Measurements from ENCODE around the gene P2RY14.

The P2RY14 gene

DNA sequence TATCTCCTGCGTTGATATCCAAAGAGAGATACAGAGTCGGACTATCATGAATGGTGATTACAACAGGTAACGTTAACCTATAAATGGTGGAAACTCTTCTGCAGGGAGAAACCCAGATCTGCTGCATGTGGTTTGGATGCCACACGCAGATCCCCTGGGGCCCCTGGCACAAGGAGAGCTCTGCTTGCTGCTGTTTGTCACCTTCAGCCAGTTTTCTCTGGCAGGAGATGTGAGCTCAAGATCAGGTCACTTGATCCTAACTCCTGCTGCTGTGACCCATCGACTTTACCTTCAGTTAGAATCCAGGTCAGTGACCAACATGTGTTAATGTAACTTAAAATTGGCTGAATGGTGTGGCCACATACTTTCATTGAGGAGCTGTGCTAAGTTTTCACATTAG, 51.5 kb downstream of the P2RY14 start:
- H3K9me3 ChIP-seq (ENCODE audit: control insufficient read depth, insufficient read depth, low read depth, low read length), result no peaks in the 10 kb centered on the region
- H3K27ac ChIP-seq (ENCODE audit: extremely low read depth, low read depth, low read length), result no peak overlapping the region
- CTCF ChIA-PET, result interaction anchor here (0.5 to 3.1 kb wide), 9 partner anchors 12 to 1891 kb away, joined by 3 to 32 read pairs (median 4); partner anchors contain the start of gene P2RY14
- no peak overlapping the region for H3K4me3 ChIP-seq (ENCODE audit: low read depth, low read length)
- no peaks in the 10 kb centered on the region for H3K4me1 ChIP-seq (ENCODE audit: control insufficient read depth, insufficient read depth, low read length)
- H3K36me3 ChIP-seq (ENCODE audit: control insufficient read depth in 2 of 2, insufficient read depth in 1 of 2, low read length in 2 of 2), result no peaks in the 10 kb centered on the region
- no peak for TF ChIP-seq ZEB2 (tag by site-specific recombination; IDR thresholded peaks at IDR 0.05)
- no peak for TF ChIP-seq ZNF785 (tag by site-specific recombination; IDR thresholded peaks at IDR 0.05)
- no peak for TF ChIP-seq ZNF174 (tag by site-specific recombination; IDR thresholded peaks at IDR 0.05)
- no peak for TF ChIP-seq ZNF23 (tag by site-specific recombination; IDR thresholded peaks at IDR 0.05; ENCODE audit: borderline replicate concordance)
- TF ChIP-seq, protein P1, sequence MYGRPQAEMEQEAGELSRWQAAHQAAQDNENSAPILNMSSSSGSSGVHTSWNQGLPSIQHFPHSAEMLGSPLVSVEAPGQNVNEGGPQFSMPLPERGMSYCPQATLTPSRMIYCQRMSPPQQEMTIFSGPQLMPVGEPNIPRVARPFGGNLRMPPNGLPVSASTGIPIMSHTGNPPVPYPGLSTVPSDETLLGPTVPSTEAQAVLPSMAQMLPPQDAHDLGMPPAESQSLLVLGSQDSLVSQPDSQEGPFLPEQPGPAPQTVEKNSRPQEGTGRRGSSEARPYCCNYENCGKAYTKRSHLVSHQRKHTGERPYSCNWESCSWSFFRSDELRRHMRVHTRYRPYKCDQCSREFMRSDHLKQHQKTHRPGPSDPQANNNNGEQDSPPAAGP (tag by site-specific recombination; IDR thresholded peaks at IDR 0.05), result no peak
- no peak for TF ChIP-seq RBAK (tag by site-specific recombination; IDR thresholded peaks at IDR 0.05)
- POLR2A ChIA-PET, result no interaction called here

DNA sequence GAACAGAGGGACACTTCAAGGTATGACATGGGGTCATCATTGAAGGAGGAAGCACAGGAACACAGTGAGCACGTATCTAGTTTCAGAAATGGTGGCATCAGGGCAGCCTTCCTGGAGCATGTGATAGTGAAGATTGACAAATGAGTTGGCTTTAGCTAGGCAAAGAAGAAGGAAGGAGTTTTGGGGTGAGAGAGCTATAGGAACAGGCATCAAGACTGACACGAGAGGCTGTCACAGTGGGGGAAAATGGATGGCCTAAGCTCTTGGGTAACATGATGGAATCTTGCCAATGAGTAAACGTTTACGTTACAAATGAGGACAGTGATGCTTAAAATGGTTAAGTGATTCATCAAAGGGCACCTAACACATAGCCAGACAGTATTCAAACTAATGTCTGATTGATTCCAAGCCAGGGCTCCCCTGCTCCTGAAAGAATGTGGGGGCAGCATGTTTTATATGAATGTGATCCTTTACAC, 52.2 kb downstream of the P2RY14 start:
- POLR2A ChIA-PET, result no interaction called here
- Histone ChIP-seq H3K4me1 (ENCODE audit: control insufficient read depth, insufficient read depth, low read length) (no peaks in the 10 kb centered on the region), H3K27ac (ENCODE audit: extremely low read depth, low read depth, low read length) (no peak overlapping the region), H3K4me3 (ENCODE audit: low read depth, low read length) (no peak overlapping the region), H3K9me3 (ENCODE audit: control insufficient read depth, insufficient read depth, low read depth, low read length) (no peaks in the 10 kb centered on the region), H3K36me3 (ENCODE audit: control insufficient read depth in 2 of 2, insufficient read depth in 1 of 2, low read length in 2 of 2) (no peaks in the 10 kb centered on the region)
- CTCF ChIA-PET, result interaction anchor here (0.5 to 3.1 kb wide), 5 partner anchors 10 to 612 kb away, joined by 3 to 17 read pairs (median 3); no protein-coding TSS in a partner anchor
- TF ChIP-seq SP7 (tag by site-specific recombination; IDR thresholded peaks at IDR 0.05) (0 out of 2 replicates have a peak, but pooled peaks have one; percentile 18), HOXC10 (CRISPR knock-in tag; IDR thresholded peaks at IDR 0.05) (no peak), ZNF629 (tag by site-specific recombination; IDR thresholded peaks at IDR 0.05) (0 out of 2 replicates have a peak, but pooled peaks have one; percentile 16)

DNA sequence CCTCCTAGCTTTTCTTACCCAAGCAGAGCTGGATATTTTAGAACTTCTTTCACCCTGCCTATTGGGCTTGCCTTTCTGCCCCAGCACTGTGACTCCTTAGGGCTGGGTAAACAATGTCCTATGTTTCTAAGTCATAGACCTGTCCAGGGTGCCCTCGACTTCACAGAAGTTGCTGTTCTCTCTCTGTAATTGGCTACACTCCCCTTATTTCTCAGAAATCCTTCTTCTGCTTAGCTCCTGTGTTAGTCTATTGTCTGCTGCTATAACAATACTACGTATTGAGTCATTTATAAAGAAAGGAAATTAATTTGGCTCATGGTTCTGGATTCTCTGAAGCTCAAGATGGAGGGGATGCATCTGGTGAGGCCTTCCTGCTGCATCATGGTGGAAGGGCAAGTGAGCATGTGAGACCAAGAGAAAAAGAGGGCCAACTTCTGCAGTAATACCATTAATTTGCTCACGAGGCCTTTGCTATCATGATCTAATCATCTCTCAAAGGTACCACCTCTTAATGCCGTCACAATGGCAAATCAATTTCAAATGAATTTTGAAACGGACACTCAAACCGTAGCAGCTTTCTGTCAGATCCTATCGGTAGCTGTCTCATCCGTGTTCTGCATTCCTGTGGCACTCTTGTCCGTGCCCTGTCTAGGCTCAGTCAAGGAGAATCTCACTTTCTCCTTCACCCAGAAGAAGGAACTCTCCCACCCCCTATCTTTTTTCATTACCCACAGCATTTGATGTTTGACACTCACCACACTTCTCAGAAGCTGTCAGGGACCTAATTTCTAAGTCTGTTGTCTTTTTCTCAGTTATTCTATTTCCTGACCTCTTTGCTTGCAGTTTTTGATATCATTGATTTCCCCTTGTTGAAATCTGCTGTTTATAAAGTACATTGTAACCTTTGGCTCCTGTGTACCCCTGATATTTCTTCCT, 53.0 kb downstream of the P2RY14 start:
- H3K4me1 ChIP-seq (ENCODE audit: control insufficient read depth, insufficient read depth, low read length), result no peaks in the 10 kb centered on the region
- H3K36me3 ChIP-seq (ENCODE audit: control insufficient read depth in 2 of 2, insufficient read depth in 1 of 2, low read length in 2 of 2), result no peaks in the 10 kb centered on the region
- no peak overlapping the region for H3K4me3 ChIP-seq (ENCODE audit: low read depth, low read length)
- ChIA-PET CTCF (interaction anchor here (0.5 to 1.2 kb wide), 3 partner anchors 11 to 235 kb away, joined by 3 read pairs; no protein-coding TSS in a partner anchor), POLR2A (no interaction called here)
- no peak for TF ChIP-seq MZF1 (tag by site-specific recombination; IDR thresholded peaks at IDR 0.05; ENCODE audit: borderline replicate concordance)
- TF ChIP-seq KLF8 (tag by site-specific recombination; IDR thresholded peaks at IDR 0.05), result no peak
- TF ChIP-seq ZNF549 (tag by site-specific recombination; IDR thresholded peaks at IDR 0.05), result no peak
- no peak for TF ChIP-seq ZNF114 (tag by site-specific recombination; IDR thresholded peaks at IDR 0.05)
- no peak for TF ChIP-seq YY1 (tag by site-specific recombination; IDR thresholded peaks at IDR 0.05)
- no peak for TF ChIP-seq EGR2 (tag by site-specific recombination; IDR thresholded peaks at IDR 0.05; ENCODE audit: low read depth)
- TF ChIP-seq ZNF169 (tag by site-specific recombination; IDR thresholded peaks at IDR 0.05), result no peak
- TF ChIP-seq, protein P1 (tag by site-specific recombination; IDR thresholded peaks at IDR 0.05), result no peak
- TF ChIP-seq SP3 (tag by site-specific recombination; IDR thresholded peaks at IDR 0.05), result no peak
- H3K27ac ChIP-seq (ENCODE audit: extremely low read depth, low read depth, low read length), result no peak overlapping the region
- no peaks in the 10 kb centered on the region for H3K9me3 ChIP-seq (ENCODE audit: control insufficient read depth, insufficient read depth, low read depth, low read length)
